Upper lobe of left lung (tissue), 6 donors: ENCODE measurements around the gene GMPPA. TPM values are rescaled to one million over a fixed set of nuclear protein-coding genes. Genes with fewer than 3 reads are reported as not detected.

ENCODE experiments used
- ATAC-seq, 2 donors: fragments of 200-7000 bp; cut with Tn5 transposase; one replicate each; pipeline ENCODE4 v1.9.1; 2022; ENCODE audit warnings: mild to moderate bottlenecking in 2 of 2, moderate library complexity in 2 of 2; ENCODE audit not compliant: low FRiP score in 2 of 2
- DNase-seq, 2 donors: peaks; one replicate each; pipeline ENCODE4 v3.0.0-alpha.2; 2019 to 2020
- H3K27ac ChIP-seq, 4 donors: fragments of 200-600 bp; sonication (generic); one replicate each; pipeline ENCODE4 v1.5.1; 2016 to 2019
- H3K27me3 ChIP-seq, 4 donors: fragments of 200-600 bp; sonication (generic); one replicate each; pipeline ENCODE4 v1.5.1; 2017 to 2019
- H3K36me3 ChIP-seq, 4 donors: fragments of 200-600 bp; sonication (generic); one replicate each; pipeline ENCODE4 v1.5.1; 2016 to 2019
- H3K4me1 ChIP-seq, 4 donors: fragments of 200-600 bp; sonication (generic); one replicate each; pipeline ENCODE4 v1.5.1; 2018 to 2019
- H3K4me3 ChIP-seq, 4 donors: fragments of 200-600 bp; sonication (generic); one replicate each; pipeline ENCODE4 v1.5.1; 2017 to 2019; ENCODE audit warnings: mild to moderate bottlenecking in 2 of 4, moderate library complexity in 1 of 4
- H3K9me3 ChIP-seq, 4 donors: fragments of 200-600 bp; sonication (generic); one replicate each; pipeline ENCODE4 v1.5.1; 2018 to 2019
- CTCF ChIP-seq, 6 experiments: fragments of 450-650 bp in 4 of 6; fragments of 200-600 bp in 2 of 6; sonication (generic) in 2 of 6; IDR thresholded peaks; one replicate each; pipeline ENCODE4 v1.5.1; 2016 to 2019; ENCODE audit warnings: antibody characterized with exemption in 6 of 6
- EP300 ChIP-seq, 4 donors: sonication (generic); formaldehyde crosslinking; IDR thresholded peaks; one replicate each; pipeline ENCODE4 v1.5.1; 2017; ENCODE audit warnings: antibody characterized with exemption in 4 of 4, control low read depth in 2 of 4
- POLR2A ChIP-seq, 4 donors: fragments of 450-650 bp; IDR thresholded peaks; one replicate each; pipeline ENCODE4 v1.5.1; 2016 to 2017; ENCODE audit warnings: antibody characterized with exemption in 4 of 4, mild to moderate bottlenecking in 2 of 4
- POLR2AphosphoS5 ChIP-seq, 2 donors: sonication (generic); formaldehyde crosslinking; IDR thresholded peaks; one replicate each; pipeline ENCODE4 v1.5.1; 2017; ENCODE audit warnings: antibody characterized with exemption in 2 of 2
- WGBS, 2 donors: methylation state at CpG; one replicate each; pipeline ENCODE4 v1.1.5; 2017 to 2018; 5-methylcytosine and 5-hydroxymethylcytosine counted together
- total RNA-seq, 6 donors: library from RNA; depleted of rRNA in 4 of 6; stranded (reverse); fragments of >200 nt in 4 of 6; gene quantifications; one replicate each; pipeline versions ENCODE4 v1.1.0 to v1.2.1, GENCODE V29; 2016 to 2021
- donor health status: DM: no; HTN: no; CAD: no; lungs with moderate emphysema.
- donor health status: DM: no; HTN: yes; CAD: no; lungs with severe emphysema.

The GMPPA gene
- total RNA-seq, 6 donors from 2014 or later = 20.8 to 38.5 (median 24.9) TPM

- H3K4me3 ChIP-seq = peak overlapping the region in 3 of 4 donors; percentile 77 to 80 (median 80)
- no peaks in the 10 kb centered on the region for H3K9me3 ChIP-seq
- ATAC-seq (no peak), DNase-seq (no peak)
- H3K27me3 ChIP-seq = no peaks in the 10 kb centered on the region
- H3K27ac ChIP-seq = peak overlapping the region in 2 of 4 donors; percentile 83 to 86
- 48% methylated on average over 9 of the region's 9 CpGs for WGBS, 2 donors
- TF ChIP-seq POLR2AphosphoS5 (IDR thresholded peaks at IDR 0.05) = no peak
- TF ChIP-seq CTCF (IDR thresholded peaks at IDR 0.05) = no peak
- no peak for TF ChIP-seq POLR2A (IDR thresholded peaks at IDR 0.05)
- no peak for TF ChIP-seq EP300 (IDR thresholded peaks at IDR 0.05)
- peaks cover 24 to 32% (median 26%) of the 10 kb centered on the region in 4 donors for H3K4me1 ChIP-seq
- H3K36me3 ChIP-seq = peaks cover 0 to 16% (median 10%) of the 10 kb centered on the region in 4 donors
Observed at GRCh38 chr2:219544567-219544966, 45.9 kb downstream of the GMPPA start.

GRCh38 chr2:219545295-219545942 lies 46.7 kb downstream of the GMPPA start:
- Histone ChIP-seq H3K27ac (no peak overlapping the region), H3K27me3 (no peaks in the 10 kb centered on the region), H3K4me3 (no peak overlapping the region), H3K36me3 (peaks cover 0 to 8% (median 1%) of the 10 kb centered on the region in 4 donors), H3K4me1 (peaks cover 24 to 32% (median 26%) of the 10 kb centered on the region in 4 donors), H3K9me3 (no peaks in the 10 kb centered on the region)
- no peak for ATAC-seq
- TF ChIP-seq EP300 (IDR thresholded peaks at IDR 0.05) (no peak), CTCF (IDR thresholded peaks at IDR 0.05) (no peak), POLR2A (IDR thresholded peaks at IDR 0.05) (no peak)
- 78 to 86% methylated on average over 3 of the region's 3 CpGs for WGBS, 2 donors
- no peak for DNase-seq

- 58 to 69% methylated on average over 4 of the region's 4 CpGs for WGBS, 2 donors
- no peaks in the 10 kb centered on the region for H3K27me3 ChIP-seq
- H3K4me3 ChIP-seq = no peak overlapping the region
- no peaks in the 10 kb centered on the region for H3K9me3 ChIP-seq
- peaks cover 0 to 3% (median 0%) of the 10 kb centered on the region in 4 donors for H3K36me3 ChIP-seq
- TF ChIP-seq EP300 (IDR thresholded peaks at IDR 0.05) = no peak
- no peak for TF ChIP-seq POLR2AphosphoS5 (IDR thresholded peaks at IDR 0.05)
- no peak for TF ChIP-seq POLR2A (IDR thresholded peaks at IDR 0.05)
- TF ChIP-seq CTCF (IDR thresholded peaks at IDR 0.05) = no peak
- ATAC-seq = no peak
- H3K4me1 ChIP-seq = peaks cover 24 to 32% (median 26%) of the 10 kb centered on the region in 4 donors
- H3K27ac ChIP-seq = no peak overlapping the region
- DNase-seq = no peak
Observed at GRCh38 chr2:219545943-219546352, 47.3 kb downstream of the GMPPA start.

- peaks cover 0 to 12% (median 5%) of the 10 kb centered on the region in 4 donors for H3K27me3 ChIP-seq
- peak in 1 of 2 donors; percentile 84 for DNase-seq
- WGBS, 2 donors = 93% methylated on average over 17 to 22 of the region's 26 CpGs
Observed at GRCh38 chr2:219547621-219548020, 48.9 kb downstream of the GMPPA start.

GRCh38 chr2:219548990-219549389 lies 50.3 kb downstream of the GMPPA start:
- no peak overlapping the region for H3K4me3 ChIP-seq
- H3K27ac ChIP-seq = no peak overlapping the region
- no peak for TF ChIP-seq EP300 (IDR thresholded peaks at IDR 0.05)
- TF ChIP-seq CTCF (IDR thresholded peaks at IDR 0.05) = no peak
- TF ChIP-seq POLR2AphosphoS5 (IDR thresholded peaks at IDR 0.05) = no peak
- DNase-seq (peak in 1 of 2 donors; percentile 79), ATAC-seq (no peak)
- WGBS, 2 donors = 89 to 94% methylated on average over 12 to 18 of the region's 18 CpGs
- H3K9me3 ChIP-seq = no peaks in the 10 kb centered on the region
- H3K4me1 ChIP-seq = peaks cover 26 to 30% (median 27%) of the 10 kb centered on the region in 4 donors
- H3K36me3 ChIP-seq = no peaks in the 10 kb centered on the region
- H3K27me3 ChIP-seq = peaks cover 0 to 15% (median 7%) of the 10 kb centered on the region in 4 donors

More at GRCh38 chr2:219547621-219548020, 48.9 kb downstream of the GMPPA start:
- Histone ChIP-seq H3K9me3 (no peaks in the 10 kb centered on the region), H3K4me3 (no peak overlapping the region), H3K27ac (no peak overlapping the region), H3K36me3 (no peaks in the 10 kb centered on the region), H3K4me1 (peaks cover 23 to 31% (median 26%) of the 10 kb centered on the region in 4 donors)
- no peak for ATAC-seq
- no peak for TF ChIP-seq POLR2AphosphoS5 (IDR thresholded peaks at IDR 0.05)
- no peak for TF ChIP-seq EP300 (IDR thresholded peaks at IDR 0.05)
- no peak for TF ChIP-seq POLR2A (IDR thresholded peaks at IDR 0.05)
